ENCODE results near the gene APEH.
"Not testable (repeated sequence)": the region's sequence is repeated elsewhere in the genome, so short reads cannot be mapped to it uniquely, and the experiment has no call there.

DNA sequence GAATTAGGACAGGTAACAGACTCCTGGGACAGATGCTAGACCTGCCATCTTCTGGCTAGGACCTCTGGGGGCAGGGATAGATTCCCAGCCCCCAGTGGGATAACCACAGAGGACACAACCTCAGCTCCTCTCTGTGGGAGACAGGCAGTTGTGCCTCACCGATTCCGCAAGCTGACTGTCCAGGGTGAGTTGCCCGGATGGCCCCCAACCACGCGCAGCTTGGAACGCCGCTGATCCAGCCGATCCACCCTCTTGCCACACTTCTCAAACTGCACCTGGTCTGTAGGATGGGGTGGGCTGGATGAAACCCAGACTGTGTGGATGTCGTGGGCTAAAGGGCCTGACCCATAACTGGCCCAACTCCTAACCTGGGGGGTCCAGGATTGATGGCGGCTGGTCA, 11.0 kb downstream of the APEH start:
- not testable (repeated sequence) for TF ChIP-seq SUZ12 (IDR thresholded peaks at IDR 0.05; ENCODE audit: extremely low read depth, insufficient read depth, insufficient read length); ZNF274 (IDR thresholded peaks at IDR 0.05; ENCODE audit: low read depth, low read length); YY1 (IDR thresholded peaks at IDR 0.05; ENCODE audit: insufficient read depth, insufficient read length)

Measured in NT2/D1 (cell line).